Activated T-cell treated with anti-CD3 and anti-CD28 coated beads, Interleukin-2, amount 50 U/mL, for 4 hours (primary cell): ENCODE results near the gene GTF2H4. TPM values are rescaled to one million over a fixed set of nuclear protein-coding genes. Genes with fewer than 3 reads are reported as not detected.
A peak's percentile ranks its signal among the peaks of the same experiment; 100 is the strongest.
"Not testable (repeated sequence)": the region's sequence is repeated elsewhere in the genome, so short reads cannot be mapped to it uniquely, and the experiment has no call there.

ENCODE experiments used
- ATAC-seq, 2 donors: fragments of 200-7000 bp; cut with Tn5 transposase; one replicate each; pipeline ENCODE4 v1.10.0; 2021
- DNase-seq: peaks from one replicate; pipeline ENCODE4 v3.0.0-alpha.2; 2020
- H3K27me3 Mint-ChIP-seq: one replicate; pipeline ENCODE4 v1.8.0; 2021; ENCODE audit warnings: low read depth, mixed read lengths
- H3K36me3 Mint-ChIP-seq: one replicate; pipeline ENCODE4 v1.8.0; 2022; ENCODE audit warnings: mixed read lengths; ENCODE audit not compliant: insufficient read depth
- H3K4me1 Mint-ChIP-seq: one replicate; pipeline ENCODE4 v1.8.0; 2021; ENCODE audit warnings: low read depth, mixed read lengths
- H3K4me3 Mint-ChIP-seq: one replicate; pipeline ENCODE4 v1.8.0; 2021; ENCODE audit warnings: mild to moderate bottlenecking, moderate library complexity, mixed read lengths
- H3K9me3 Mint-ChIP-seq: one replicate; pipeline ENCODE4 v1.8.0; 2021; ENCODE audit warnings: mixed read lengths
- total RNA-seq, 3 donors: library from RNA; stranded (reverse); gene quantifications; one replicate each; pipeline ENCODE4 v1.2.1, GENCODE V29; 2021

GTF2H4 gene
- 10 to 100 TPM; 69.6 to 74.0 (median 73.8) TPM for total RNA-seq

DNA sequence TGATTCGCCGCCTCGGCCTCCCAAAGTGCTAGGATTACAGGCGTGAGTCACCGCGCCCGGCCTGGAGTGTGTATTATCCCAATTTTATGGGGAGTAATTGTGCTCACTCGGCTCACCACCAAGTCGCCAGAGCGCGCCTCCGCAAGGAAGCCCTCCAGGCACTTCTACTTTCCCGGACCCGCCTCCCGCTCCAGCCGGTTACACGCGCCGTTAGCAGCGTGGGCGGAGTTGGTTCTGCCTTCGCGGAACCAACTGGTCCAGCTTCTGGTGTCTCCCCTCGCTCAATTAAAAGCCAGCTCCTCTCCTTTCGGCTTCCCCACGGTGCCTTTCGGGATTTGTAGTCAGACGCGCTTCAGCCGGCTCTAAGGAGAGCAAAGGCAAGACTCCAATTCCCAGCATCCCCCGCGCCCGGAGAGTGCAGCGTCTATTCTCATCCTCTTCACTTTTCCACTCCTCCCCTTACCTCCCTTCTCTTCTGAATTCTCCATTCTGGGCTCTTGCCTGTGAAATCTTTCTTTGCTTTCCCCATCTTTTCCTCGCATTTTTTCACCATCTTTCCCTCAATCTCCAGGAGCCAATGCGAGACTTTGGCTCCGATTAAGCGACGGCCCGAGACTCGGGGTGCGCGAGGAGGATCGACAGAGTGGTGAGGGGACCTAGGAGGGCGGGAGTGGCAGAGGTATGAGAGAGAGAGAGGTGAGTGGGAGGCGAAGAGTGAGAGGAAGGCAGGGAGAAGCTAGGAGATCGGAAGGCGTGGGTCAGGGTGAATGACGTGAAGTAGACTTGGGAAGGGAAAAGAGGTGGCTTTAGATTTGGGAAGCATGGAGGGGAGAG, at the start of gene GTF2H4:
GTF2H4 (plus strand) TSS at position 450 of the 834 bp plus-strand sequence.
- no peaks in the 10 kb centered on the region for H3K9me3 Mint-ChIP-seq
- H3K27me3 Mint-ChIP-seq: no peaks in the 10 kb centered on the region
- ATAC-seq: peak; percentile 99
- H3K4me3 Mint-ChIP-seq: peak within 1 kb of the TSS; percentile 99
- peak; percentile 92 for DNase-seq
- H3K36me3 Mint-ChIP-seq: peaks cover 20% of the 10 kb centered on the region
- peaks cover 24% of the 10 kb centered on the region for H3K4me1 Mint-ChIP-seq

DNA sequence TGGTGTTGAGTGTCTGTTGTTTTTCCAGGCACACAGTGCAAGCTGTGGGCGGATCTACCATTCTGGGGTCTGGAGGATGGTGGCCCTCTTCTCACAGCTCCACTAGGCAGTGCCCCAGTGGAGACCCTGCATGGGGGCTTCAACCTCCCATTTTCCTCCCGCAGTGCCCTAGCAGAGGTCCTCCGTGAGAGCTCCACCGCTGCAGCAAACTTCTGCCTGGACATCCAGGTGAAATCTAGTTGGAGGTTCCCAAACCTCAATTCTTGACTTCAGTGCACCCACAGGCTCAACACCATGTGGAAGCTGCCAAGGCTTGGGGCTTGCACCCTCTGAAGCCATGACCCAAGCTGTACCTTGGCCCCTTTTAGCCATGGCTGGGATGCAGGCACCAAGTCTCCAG, 48.3 kb upstream of the GTF2H4 start:
- DNase-seq, H3K27me3 Mint-ChIP-seq, ATAC-seq, H3K4me1 Mint-ChIP-seq, H3K36me3 Mint-ChIP-seq, H3K4me3 Mint-ChIP-seq: not testable (repeated sequence)
- H3K9me3 Mint-ChIP-seq: peaks cover 13% of the 10 kb centered on the region

- Mint-ChIP-seq H3K4me3 (no peak overlapping the region), H3K9me3 (peaks cover 13% of the 10 kb centered on the region), H3K27me3 (no peaks in the 10 kb centered on the region), H3K4me1 (peaks cover 5% of the 10 kb centered on the region), H3K36me3 (peaks cover 6% of the 10 kb centered on the region)
- ATAC-seq (peak; percentile 82 to 89), DNase-seq (no peak)
These were observed 46.6 kb upstream of the GTF2H4 start for GRCh38 chr6:30861257-30862048.

GRCh38 chr6:30862156-30862875, 45.7 kb upstream of the GTF2H4 start:
- ATAC-seq: no peak
- peaks cover 6% of the 10 kb centered on the region for H3K36me3 Mint-ChIP-seq
- peaks cover 3% of the 10 kb centered on the region for H3K4me1 Mint-ChIP-seq
- H3K27me3 Mint-ChIP-seq: no peaks in the 10 kb centered on the region
- no peak for DNase-seq
- H3K9me3 Mint-ChIP-seq: peaks cover 13% of the 10 kb centered on the region
- no peak overlapping the region for H3K4me3 Mint-ChIP-seq

GRCh38 chr6:30864325-30864724, 43.7 kb upstream of the GTF2H4 start:
- H3K9me3 Mint-ChIP-seq: peaks cover 16% of the 10 kb centered on the region
- no peak overlapping the region for H3K4me3 Mint-ChIP-seq
- peaks cover 3% of the 10 kb centered on the region for H3K4me1 Mint-ChIP-seq
- DNase-seq (no peak), ATAC-seq (no peak)
- peaks cover 5% of the 10 kb centered on the region for H3K36me3 Mint-ChIP-seq
- H3K27me3 Mint-ChIP-seq: no peaks in the 10 kb centered on the region

DNA sequence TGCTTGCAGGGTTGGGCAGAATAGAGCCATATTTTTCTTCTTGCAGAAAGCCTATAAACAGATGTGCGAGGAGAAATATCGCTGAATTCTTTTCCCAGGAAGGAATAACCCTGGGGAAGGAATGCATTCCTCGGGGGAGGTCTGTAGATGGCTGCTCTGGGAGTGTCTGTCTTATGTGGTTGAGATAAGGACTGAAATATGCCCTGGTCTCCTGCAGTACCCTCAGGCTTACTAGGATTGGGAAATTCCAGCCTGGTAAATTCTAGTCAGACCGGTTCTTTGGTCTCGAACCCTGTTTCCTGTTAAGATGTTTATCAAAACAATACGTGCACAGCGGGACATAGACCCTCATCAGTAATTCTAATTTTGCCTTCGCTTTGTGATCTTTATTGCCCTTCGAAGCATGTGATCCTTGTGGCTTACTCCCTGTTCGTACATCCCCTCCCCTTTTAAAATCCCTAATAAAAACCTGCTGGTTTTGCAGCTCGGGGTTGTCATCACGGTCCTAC, 38.7 kb upstream of the GTF2H4 start:
- ATAC-seq, DNase-seq, H3K36me3 Mint-ChIP-seq, H3K4me3 Mint-ChIP-seq, H3K27me3 Mint-ChIP-seq: not testable (repeated sequence)
- H3K9me3 Mint-ChIP-seq: peaks cover 26% of the 10 kb centered on the region
- peaks cover 14% of the 10 kb centered on the region for H3K4me1 Mint-ChIP-seq

DNA sequence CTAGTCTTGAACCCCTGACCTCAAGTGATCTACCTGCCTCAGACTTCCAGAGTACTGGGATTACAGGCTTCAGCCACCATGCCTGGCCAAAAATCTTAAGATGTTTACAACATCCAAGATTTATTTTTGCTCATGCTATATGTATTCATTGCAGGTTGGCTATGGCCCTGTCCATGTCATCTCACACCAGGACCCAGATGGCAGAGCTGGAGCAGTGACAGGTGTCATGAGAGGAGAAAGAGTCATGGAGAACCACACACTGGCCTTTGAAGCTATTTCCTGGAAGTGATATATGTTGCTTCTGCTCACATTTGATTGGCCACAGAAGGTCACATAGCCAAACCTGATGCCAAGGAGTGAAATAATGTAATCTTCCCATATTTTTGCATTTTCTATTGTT, 37.5 kb upstream of the GTF2H4 start:
- ATAC-seq: no peak
- Mint-ChIP-seq H3K4me1 (peaks cover 14% of the 10 kb centered on the region), H3K36me3 (peaks cover 4% of the 10 kb centered on the region), H3K27me3 (no peaks in the 10 kb centered on the region), H3K4me3 (no peak overlapping the region), H3K9me3 (peaks cover 26% of the 10 kb centered on the region)
- DNase-seq: no peak

GRCh38 chr6:30871592-30872183, 36.3 kb upstream of the GTF2H4 start:
- peaks cover 26% of the 10 kb centered on the region for H3K9me3 Mint-ChIP-seq
- peaks cover 21% of the 10 kb centered on the region for H3K4me1 Mint-ChIP-seq
- H3K36me3 Mint-ChIP-seq: peaks cover 4% of the 10 kb centered on the region
- no peaks in the 10 kb centered on the region for H3K27me3 Mint-ChIP-seq
- ATAC-seq: no peak
- no peak for DNase-seq
- peak overlapping the region; percentile 37 for H3K4me3 Mint-ChIP-seq

DNA sequence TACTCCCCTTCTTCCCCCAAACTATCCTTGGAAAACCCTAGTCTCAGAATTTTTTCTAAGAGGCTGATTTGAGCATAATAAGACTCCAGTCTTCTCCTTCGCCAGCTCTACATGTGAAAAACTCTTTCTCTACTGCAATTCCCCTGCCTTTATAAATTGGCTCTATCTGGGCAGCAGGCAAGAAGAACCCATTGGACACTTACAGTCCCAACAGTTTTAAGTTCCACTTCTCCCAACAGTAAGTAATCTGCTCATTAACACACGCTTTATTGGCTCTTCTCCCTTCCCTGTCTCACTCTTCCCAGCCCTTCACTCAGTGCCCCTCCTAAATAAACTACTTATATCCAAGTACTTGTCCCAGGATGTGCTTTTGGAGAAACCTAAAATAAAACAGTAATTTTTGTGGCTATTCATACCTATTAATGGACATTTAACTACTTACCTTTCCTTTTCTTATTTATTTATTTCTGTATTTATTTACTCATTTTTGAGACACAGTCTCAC, 34.8 kb upstream of the GTF2H4 start:
- ATAC-seq (no peak), DNase-seq (no peak)
- Mint-ChIP-seq H3K27me3 (no peaks in the 10 kb centered on the region), H3K36me3 (peaks cover 4% of the 10 kb centered on the region), H3K4me1 (peaks cover 32% of the 10 kb centered on the region), H3K9me3 (peaks cover 26% of the 10 kb centered on the region), H3K4me3 (no peak overlapping the region)

DNA sequence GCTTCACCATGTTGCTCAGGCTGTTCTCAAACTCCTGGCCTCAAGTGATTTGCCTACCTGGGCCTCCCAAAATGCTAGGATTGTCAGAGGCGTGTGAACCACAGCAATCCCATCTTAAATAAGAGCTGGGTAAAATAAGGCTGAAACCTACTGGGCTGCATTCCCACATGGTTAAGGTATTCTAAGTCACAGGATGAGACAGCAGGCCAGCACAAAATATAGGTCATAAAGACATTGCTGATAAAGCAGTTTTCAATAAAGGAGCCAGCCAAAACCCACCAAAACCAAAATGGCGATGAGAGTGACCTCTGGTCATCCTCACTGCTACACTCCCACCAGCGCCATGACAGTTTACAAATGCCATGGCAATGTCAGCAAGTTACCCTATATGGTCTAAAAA, 34.2 kb upstream of the GTF2H4 start:
- not testable (repeated sequence) for DNase-seq, H3K36me3 Mint-ChIP-seq, ATAC-seq, H3K4me3 Mint-ChIP-seq, H3K27me3 Mint-ChIP-seq
- H3K4me1 Mint-ChIP-seq: peaks cover 38% of the 10 kb centered on the region
- H3K9me3 Mint-ChIP-seq: peaks cover 22% of the 10 kb centered on the region

- H3K4me3 Mint-ChIP-seq: no peak overlapping the region
- H3K4me1 Mint-ChIP-seq: peaks cover 38% of the 10 kb centered on the region
- ATAC-seq (no peak), DNase-seq (no peak)
- H3K9me3 Mint-ChIP-seq: peaks cover 12% of the 10 kb centered on the region
- peaks cover 4% of the 10 kb centered on the region for H3K36me3 Mint-ChIP-seq
- H3K27me3 Mint-ChIP-seq: no peaks in the 10 kb centered on the region
These were observed 32.6 kb upstream of the GTF2H4 start for GRCh38 chr6:30875244-30876038.

DNA sequence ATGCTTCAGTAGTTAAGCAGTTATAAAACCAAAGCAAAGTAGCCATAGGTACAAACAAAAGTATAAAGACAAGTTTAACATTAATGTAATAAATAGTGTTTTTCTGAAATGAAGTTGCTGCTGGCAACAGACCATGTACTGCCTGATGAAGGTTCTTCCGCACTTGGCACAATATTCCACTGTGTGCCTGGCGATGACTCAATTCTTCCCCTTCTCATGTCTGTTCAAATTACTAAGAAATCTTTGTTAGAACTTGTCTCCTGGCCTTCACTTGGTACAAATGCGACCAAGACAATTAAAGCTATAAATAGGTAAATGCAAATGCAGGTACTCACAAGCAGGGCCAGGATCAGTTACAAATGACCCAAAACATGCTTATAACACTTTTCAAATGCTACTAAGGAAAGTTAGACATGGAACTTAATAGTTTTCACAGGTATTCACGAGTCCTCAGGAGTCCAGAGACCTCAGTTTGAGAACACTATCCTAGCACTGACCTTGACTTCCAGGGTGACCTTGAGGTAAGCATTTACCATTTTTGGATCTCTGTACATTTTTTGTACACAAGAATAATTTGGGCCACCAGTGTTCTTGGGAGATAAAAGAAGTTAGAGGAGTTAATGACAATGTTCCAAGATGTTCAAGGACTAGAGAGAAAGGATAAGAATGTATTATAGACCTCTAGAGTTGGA, 31.8 kb upstream of the GTF2H4 start:
- no peak for ATAC-seq
- Mint-ChIP-seq H3K27me3 (no peaks in the 10 kb centered on the region), H3K36me3 (peaks cover 4% of the 10 kb centered on the region), H3K4me3 (no peak overlapping the region), H3K9me3 (peaks cover 8% of the 10 kb centered on the region), H3K4me1 (peaks cover 33% of the 10 kb centered on the region)
- no peak for DNase-seq
